HFF-Myc (cell line): ENCODE data around the gene PARD6A.

ENCODE experiments used
- DNase-seq: peaks from one replicate; pipeline ENCODE4 v3.0.0-alpha.2; 2011; ENCODE audit warnings: low read depth; ENCODE audit errors: extremely low read depth
- H3K4me3 ChIP-seq: replicated peaks from 2 replicates; pipeline ENCODE4 v1.5.1; 2011; ENCODE audit warnings: low read depth, mild to moderate bottlenecking, control low read depth, low read length
- TF ChIP-seq, protein P1 (sequence below): IDR thresholded peaks from 2 replicates; pipeline ENCODE4 v1.5.1; 2012; ENCODE audit warnings: mild to moderate bottlenecking, low read depth, low read length, control low read depth; ENCODE audit errors: missing control alignments

The PARD6A gene

GRCh38 chr16:67641779-67642708 is 18.7 kb upstream of the PARD6A start:
- H3K4me3 ChIP-seq = no peak overlapping the region
- DNase-seq = no peak
- TF ChIP-seq, protein P1, sequence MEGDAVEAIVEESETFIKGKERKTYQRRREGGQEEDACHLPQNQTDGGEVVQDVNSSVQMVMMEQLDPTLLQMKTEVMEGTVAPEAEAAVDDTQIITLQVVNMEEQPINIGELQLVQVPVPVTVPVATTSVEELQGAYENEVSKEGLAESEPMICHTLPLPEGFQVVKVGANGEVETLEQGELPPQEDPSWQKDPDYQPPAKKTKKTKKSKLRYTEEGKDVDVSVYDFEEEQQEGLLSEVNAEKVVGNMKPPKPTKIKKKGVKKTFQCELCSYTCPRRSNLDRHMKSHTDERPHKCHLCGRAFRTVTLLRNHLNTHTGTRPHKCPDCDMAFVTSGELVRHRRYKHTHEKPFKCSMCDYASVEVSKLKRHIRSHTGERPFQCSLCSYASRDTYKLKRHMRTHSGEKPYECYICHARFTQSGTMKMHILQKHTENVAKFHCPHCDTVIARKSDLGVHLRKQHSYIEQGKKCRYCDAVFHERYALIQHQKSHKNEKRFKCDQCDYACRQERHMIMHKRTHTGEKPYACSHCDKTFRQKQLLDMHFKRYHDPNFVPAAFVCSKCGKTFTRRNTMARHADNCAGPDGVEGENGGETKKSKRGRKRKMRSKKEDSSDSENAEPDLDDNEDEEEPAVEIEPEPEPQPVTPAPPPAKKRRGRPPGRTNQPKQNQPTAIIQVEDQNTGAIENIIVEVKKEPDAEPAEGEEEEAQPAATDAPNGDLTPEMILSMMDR = no peak

GRCh38 chr16:67644038-67644437 is 16.7 kb upstream of the PARD6A start:
- H3K4me3 ChIP-seq = no peak overlapping the region
- DNase-seq = no peak
- TF ChIP-seq, protein P1 = no peak

GRCh38 chr16:67645397-67646121 is 15.2 kb upstream of the PARD6A start:
- DNase-seq = no peak
- TF ChIP-seq, protein P1 = no peak
- H3K4me3 ChIP-seq = no peak overlapping the region

GRCh38 chr16:67647111-67647651 is 13.6 kb upstream of the PARD6A start:
- TF ChIP-seq, protein P1 = no peak
- no peak overlapping the region for H3K4me3 ChIP-seq
- DNase-seq = no peak

DNA sequence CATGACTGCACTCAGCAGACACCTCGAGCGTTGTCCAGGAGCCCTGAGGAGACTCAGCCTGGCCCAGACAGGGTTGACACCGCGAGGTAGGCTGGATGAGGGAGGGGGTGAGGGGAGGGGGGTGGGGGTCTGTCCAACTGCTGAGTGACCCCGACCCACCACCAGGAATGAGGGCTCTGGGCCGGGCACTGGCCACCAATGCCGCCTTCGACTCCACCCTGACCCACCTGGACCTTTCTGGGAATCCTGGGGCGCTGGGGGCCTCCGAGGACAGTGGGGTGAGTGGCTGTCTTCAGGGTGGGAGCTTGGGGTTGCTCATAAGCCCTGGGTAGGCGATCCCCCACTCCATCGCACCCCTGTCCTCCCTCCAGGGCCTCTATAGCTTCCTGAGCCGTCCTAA is 13.1 kb upstream of the PARD6A start:
- no peak overlapping the region for H3K4me3 ChIP-seq
- TF ChIP-seq, protein P1 = no peak
- no peak for DNase-seq

DNA sequence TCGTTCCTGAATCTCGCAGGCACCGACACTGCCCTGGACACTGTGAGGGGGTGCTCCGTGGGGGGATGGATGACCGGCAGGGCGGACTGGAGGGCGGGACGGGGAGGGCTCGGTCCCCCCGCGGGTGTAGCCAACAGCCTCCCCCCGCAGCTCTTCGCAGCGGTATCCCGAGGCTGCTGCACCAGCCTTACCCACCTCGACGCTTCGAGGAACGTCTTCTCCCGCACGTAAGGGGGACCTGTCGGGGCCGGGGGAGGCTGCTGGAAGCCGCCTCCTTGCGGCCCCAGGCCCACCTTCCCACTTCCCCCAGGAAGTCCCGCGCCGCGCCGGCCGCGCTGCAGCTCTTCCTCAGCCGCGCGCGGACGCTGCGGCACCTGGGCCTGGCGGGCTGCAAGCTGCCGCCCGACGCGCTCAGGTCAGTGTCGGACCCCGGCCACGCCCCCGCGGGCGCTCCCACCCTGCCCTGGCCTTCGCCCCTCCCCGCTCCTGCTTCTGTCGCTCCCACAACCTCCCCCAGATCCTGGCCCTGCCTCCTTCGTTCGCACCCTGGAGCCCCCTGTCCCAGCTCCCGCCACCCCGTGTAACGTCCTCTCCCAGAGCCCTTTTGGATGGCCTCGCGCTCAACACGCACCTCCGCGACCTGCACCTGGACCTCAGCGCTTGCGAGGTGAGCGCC is 12.5 kb upstream of the PARD6A start:
- no peak for DNase-seq
- no peak overlapping the region for H3K4me3 ChIP-seq
- TF ChIP-seq, protein P1 = no peak
